ENCODE data around the gene HOXA3. TPM values are rescaled to one million over a fixed set of nuclear protein-coding genes. Genes with fewer than 3 reads are reported as not detected.

HOXA3 gene
- total RNA-seq, 1 experiment from 2014 or later, result 9.2 TPM

GRCh38 chr7:27128776-27129728, 23.3 kb downstream of the HOXA3 start (continued):
- no peak for TF ChIP-seq CTCF (IDR thresholded peaks at IDR 0.05 in 2 of 3, conservative IDR thresholded peaks at IDR 0.05 in 1 of 3; ENCODE audit: borderline replicate concordance in 1 of 3, insufficient read depth in 1 of 3, low read depth in 2 of 3, low read length in 2 of 3)
- no peak for TF ChIP-seq SP1 (IDR thresholded peaks at IDR 0.05; ENCODE audit: low read depth)

GRCh38 chr7:27128034-27128433, 24.3 kb downstream of the HOXA3 start:
- ATAC-seq (no peak), DNase-seq (ENCODE audit: low read depth, low spot score) (no peak)
- H3K9me2 ChIP-seq (ENCODE audit: insufficient read depth), result no peaks in the 10 kb centered on the region
- no peaks in the 10 kb centered on the region for H3K36me3 ChIP-seq (ENCODE audit: control insufficient read depth in 1 of 2, insufficient read depth in 2 of 2, low read length in 2 of 2)
- RAD21 ChIA-PET (ENCODE audit: low non-redundant PET in 1 of 2, low total read pairs in 2 of 2, uncharacterized antibody in 2 of 2, unreplicated experiment in 2 of 2), result no interaction called here
- POLR2A ChIA-PET, result interaction anchor here (1.0 to 1.1 kb wide), 2 partner anchors 8 to 13 kb away, joined by 3 to 4 read pairs; no protein-coding TSS in a partner anchor
- CTCF ChIA-PET, result no interaction called here
- no peak for TF ChIP-seq TCF7L2 (IDR thresholded peaks at IDR 0.05; ENCODE audit: borderline replicate concordance, extremely low read depth, insufficient read depth, insufficient read length)
- no peak for TF ChIP-seq ZNF274 (IDR thresholded peaks at IDR 0.05; ENCODE audit: low read depth, low read length)
- no peak for TF ChIP-seq ATF3 (IDR thresholded peaks at IDR 0.05)
- TF ChIP-seq EGR1 (IDR thresholded peaks at IDR 0.05; ENCODE audit: low read depth), result no peak
- TF ChIP-seq REST (IDR thresholded peaks at IDR 0.05; ENCODE audit: low read depth), result no peak
- no peak for TF ChIP-seq ZBTB33 (IDR thresholded peaks at IDR 0.05; ENCODE audit: extremely low read depth, insufficient replicate concordance, low read length)
- no peak for TF ChIP-seq RAD21 (IDR thresholded peaks at IDR 0.05; ENCODE audit: low read depth)
- H3K9ac ChIP-seq (ENCODE audit: low read length), result no peak overlapping the region
- H3K79me2 ChIP-seq (ENCODE audit: insufficient read depth, low read length), result no peaks in the 10 kb centered on the region
- no peak overlapping the region for H2AFZ ChIP-seq (ENCODE audit: low read depth, low read length, poor library complexity, severe bottlenecking)
- no peak overlapping the region; the same call in 1 of the 2 replicates for H3K4me2 ChIP-seq (ENCODE audit: low read length)
- H3K27me3 ChIP-seq (ENCODE audit: insufficient read depth, low read length), result peaks cover 29% of the 10 kb centered on the region
- no peaks in the 10 kb centered on the region for H3K9me3 ChIP-seq (ENCODE audit: control insufficient read depth in 1 of 2, insufficient read depth in 1 of 2, low read depth in 1 of 2, low read length in 2 of 2)
- H4K20me1 ChIP-seq (ENCODE audit: insufficient read depth), result no peaks in the 10 kb centered on the region
- H3K4me1 ChIP-seq (ENCODE audit: control insufficient read depth in 1 of 2, insufficient read depth in 2 of 2, low read length in 2 of 2), result peaks cover 24 to 75% of the 10 kb centered on the region in 2 experiments
- intact Hi-C loops (cut with micrococcal nuclease), result no loop called here
- no peak overlapping the region for H3K27ac ChIP-seq (ENCODE audit: low read depth, low read length)
- no TSS peak for BruUV-seq (replicated peaks)
- no peak overlapping the region for H3K4me3 ChIP-seq (replicated peaks in 1 of 2; ENCODE audit: low read depth in 1 of 2, low read length in 2 of 2)

Measured in HCT116 (cell line).